Stromal cell of bone marrow (primary cell): Measurements from ENCODE around the gene TJP2.
A peak's percentile ranks its signal among the peaks of the same experiment; 100 is the strongest.
"Not testable (repeated sequence)": the region's sequence is repeated elsewhere in the genome, so short reads cannot be mapped to it uniquely, and the experiment has no call there.

Source experiments
- DNase-seq: peaks from one replicate; pipeline ENCODE4 v3.0.0-alpha.2; 2012; ENCODE audit warnings: low read depth

TJP2 gene

GRCh38 chr9:69293156-69293555 lies 119.1 kb downstream of the TJP2 start:
- DNase-seq, result no peak

- no peak for DNase-seq
These were observed 121.9 kb downstream of the TJP2 start for GRCh38 chr9:69295872-69296552.

GRCh38 chr9:69297300-69297980 lies 123.4 kb downstream of the TJP2 start:
- no peak for DNase-seq

- no peak for DNase-seq
These were observed 125.2 kb downstream of the TJP2 start for GRCh38 chr9:69299315-69299714.

- DNase-seq, result no peak
These were observed 125.7 kb downstream of the TJP2 start for GRCh38 chr9:69299826-69300225.

- no peak for DNase-seq
These were observed 129.3 kb downstream of the TJP2 start for GRCh38 chr9:69303331-69303730.

- DNase-seq, result not testable (repeated sequence)
These were observed 132.9 kb downstream of the TJP2 start for GRCh38 chr9:69306895-69307445.

GRCh38 chr9:69307446-69308205 lies 133.5 kb downstream of the TJP2 start:
- peak; percentile 35 for DNase-seq

GRCh38 chr9:69308206-69308931 lies 134.3 kb downstream of the TJP2 start:
- DNase-seq, result no peak

GRCh38 chr9:69313175-69313574 lies 139.1 kb downstream of the TJP2 start:
- no peak for DNase-seq

GRCh38 chr9:69314547-69314946 lies 140.5 kb downstream of the TJP2 start:
- DNase-seq, result peak; percentile 22

GRCh38 chr9:69317081-69317480 lies 143.0 kb downstream of the TJP2 start:
- DNase-seq, result no peak

GRCh38 chr9:69317894-69318293 lies 143.8 kb downstream of the TJP2 start:
- DNase-seq, result no peak

GRCh38 chr9:69319324-69320025 lies 145.4 kb downstream of the TJP2 start:
- no peak for DNase-seq

- DNase-seq, result no peak
These were observed 148.2 kb downstream of the TJP2 start for GRCh38 chr9:69322256-69322655.

- no peak for DNase-seq
These were observed 149.8 kb downstream of the TJP2 start for GRCh38 chr9:69323861-69324260.
